Mucosa of rectum (tissue), 2 donors: ENCODE measurements around the gene ACO2.
"Not testable (repeated sequence)": the region's sequence is repeated elsewhere in the genome, so short reads cannot be mapped to it uniquely, and the experiment has no call there.

Source experiments
- H3K27ac ChIP-seq, 2 donors: one replicate each; pipeline ENCODE4 v1.7.0; 2013; ENCODE audit warnings: inconsistent platforms in 2 of 2, low read depth in 2 of 2, low read length in 2 of 2
- H3K27me3 ChIP-seq, 2 donors: one replicate each; pipeline ENCODE4 v1.7.0; 2013; ENCODE audit warnings: low read length in 2 of 2; ENCODE audit not compliant: control insufficient read depth in 2 of 2, insufficient read depth in 2 of 2
- H3K36me3 ChIP-seq, 2 donors: one replicate each; pipeline ENCODE4 v1.7.0; 2013; ENCODE audit warnings: low read length in 2 of 2; ENCODE audit not compliant: control insufficient read depth in 2 of 2, insufficient read depth in 2 of 2
- H3K4me1 ChIP-seq, 2 donors: one replicate each; pipeline ENCODE4 v1.7.0; 2013; ENCODE audit warnings: low read length in 2 of 2, mild to moderate bottlenecking in 1 of 2; ENCODE audit not compliant: control insufficient read depth in 2 of 2, insufficient read depth in 2 of 2
- H3K4me3 ChIP-seq, 2 donors: one replicate each; pipeline ENCODE4 v1.7.0; 2013; ENCODE audit warnings: low read length in 2 of 2
- H3K9ac ChIP-seq, 2 donors: one replicate each; pipeline ENCODE4 v1.7.0; 2013; ENCODE audit warnings: low read length in 2 of 2, low read depth in 1 of 2, mild to moderate bottlenecking in 1 of 2
- H3K9me3 ChIP-seq, 2 donors: one replicate each; pipeline ENCODE4 v1.7.0; 2013; ENCODE audit warnings: low read length in 2 of 2; ENCODE audit not compliant: control insufficient read depth in 2 of 2
- donor health status: healthy.
- donor health status: Normal muscosa, but diverticular disease.

Gene ACO2

DNA sequence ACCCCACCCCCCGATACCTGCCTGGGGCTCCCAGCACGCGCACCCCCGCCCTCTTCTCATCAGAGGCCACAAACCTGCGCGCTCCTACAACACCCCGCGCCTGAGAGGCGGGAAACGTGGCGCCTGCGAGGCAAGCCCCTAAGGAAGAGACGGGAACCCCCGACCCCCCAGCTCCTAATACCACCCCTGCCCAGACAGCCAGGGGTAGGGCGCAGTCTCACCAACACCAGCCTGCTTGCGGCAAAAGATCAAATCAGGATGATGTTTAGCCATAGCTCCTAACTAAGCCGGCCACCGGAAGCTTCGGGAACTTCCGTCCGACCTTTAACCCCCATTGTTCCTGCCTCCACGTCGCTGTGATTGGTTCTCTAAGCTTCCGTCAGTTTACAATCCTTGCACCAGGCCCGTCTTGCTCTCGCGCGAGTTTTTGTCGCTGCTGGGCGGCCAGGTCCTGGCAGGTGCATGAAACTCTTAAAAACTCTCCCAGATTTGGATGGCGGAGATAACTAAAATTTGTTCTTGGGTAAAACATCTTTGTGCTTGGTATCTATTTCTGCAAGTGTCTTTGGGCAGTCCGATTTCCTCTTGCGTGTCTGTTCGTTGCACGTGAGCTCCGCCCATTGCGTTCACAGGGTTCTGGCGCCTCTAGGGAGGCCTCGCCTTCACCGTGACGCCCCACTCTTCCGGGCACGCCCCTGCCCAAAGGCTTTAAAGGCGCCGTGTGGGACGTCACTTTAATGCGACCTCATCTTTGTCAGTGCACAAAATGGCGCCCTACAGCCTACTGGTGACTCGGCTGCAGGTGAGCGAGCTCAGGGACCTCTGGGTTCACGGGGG lies at the start of gene ACO2, which contains the start of gene PHF5A:
Gene ACO2 (plus strand): TSS at position 737 of the 837 bp plus-strand sequence. CDS start 30 bp downstream, at position 767.
Gene PHF5A (minus strand): TSS at position 312 of the 837 bp plus-strand sequence. CDS start 39 bp downstream, at position 273.
- Histone ChIP-seq H3K27ac (peak within 1 kb of the TSS; percentile 96 to 97), H3K4me3 (peak within 1 kb of the TSS; percentile 87 to 94), H3K9me3 (no peaks in the 10 kb centered on the region), H3K27me3 (no peaks in the 10 kb centered on the region), H3K36me3 (peaks cover 33 to 50% of the 10 kb centered on the region in 2 donors), H3K4me1 (peaks cover 19 to 30% of the 10 kb centered on the region in 2 donors), H3K9ac (peak within 1 kb of the TSS; percentile 89 to 99)

DNA sequence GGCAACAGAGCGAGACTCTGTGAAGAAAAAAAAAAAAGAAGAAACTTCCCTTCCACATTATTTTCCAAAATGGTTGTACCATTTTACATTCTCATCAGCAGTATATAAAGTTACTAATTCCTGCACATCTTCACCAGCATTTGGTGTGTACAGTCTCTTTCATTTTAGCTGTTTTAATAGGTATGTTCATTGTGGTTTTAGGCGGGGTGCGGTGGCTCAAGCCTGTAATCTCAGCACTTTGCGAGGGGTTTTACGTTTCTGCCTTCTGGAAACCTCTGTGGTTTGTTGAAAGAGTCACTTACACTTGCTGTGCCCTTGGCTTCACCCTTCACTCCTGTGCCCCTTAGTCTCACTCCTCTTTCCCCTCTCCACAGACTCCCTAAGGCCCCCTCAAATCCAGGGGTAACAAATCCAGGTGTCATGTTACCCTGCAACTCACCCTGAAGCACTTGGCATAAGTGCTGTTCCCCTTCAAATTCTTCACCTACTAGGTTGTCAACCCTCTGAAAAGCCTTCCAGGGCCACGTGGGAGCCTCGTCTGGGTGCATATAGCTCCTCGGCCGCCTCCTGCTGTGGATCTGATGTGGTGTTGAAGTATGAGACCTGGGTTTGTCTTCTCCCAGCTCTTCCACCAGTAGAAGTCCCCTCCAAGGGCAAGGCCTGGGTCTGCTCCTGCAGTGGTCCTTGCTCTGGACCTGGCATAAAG lies 43.1 kb upstream of the ACO2 start:
- H3K9me3 ChIP-seq = no peaks in the 10 kb centered on the region
- H3K36me3 ChIP-seq = peaks cover 7 to 11% of the 10 kb centered on the region in 2 donors
- no peaks in the 10 kb centered on the region for H3K4me1 ChIP-seq
- no peak overlapping the region for H3K4me3 ChIP-seq
- no peak overlapping the region for H3K27ac ChIP-seq
- H3K27me3 ChIP-seq = no peaks in the 10 kb centered on the region
- H3K9ac ChIP-seq = no peak overlapping the region

DNA sequence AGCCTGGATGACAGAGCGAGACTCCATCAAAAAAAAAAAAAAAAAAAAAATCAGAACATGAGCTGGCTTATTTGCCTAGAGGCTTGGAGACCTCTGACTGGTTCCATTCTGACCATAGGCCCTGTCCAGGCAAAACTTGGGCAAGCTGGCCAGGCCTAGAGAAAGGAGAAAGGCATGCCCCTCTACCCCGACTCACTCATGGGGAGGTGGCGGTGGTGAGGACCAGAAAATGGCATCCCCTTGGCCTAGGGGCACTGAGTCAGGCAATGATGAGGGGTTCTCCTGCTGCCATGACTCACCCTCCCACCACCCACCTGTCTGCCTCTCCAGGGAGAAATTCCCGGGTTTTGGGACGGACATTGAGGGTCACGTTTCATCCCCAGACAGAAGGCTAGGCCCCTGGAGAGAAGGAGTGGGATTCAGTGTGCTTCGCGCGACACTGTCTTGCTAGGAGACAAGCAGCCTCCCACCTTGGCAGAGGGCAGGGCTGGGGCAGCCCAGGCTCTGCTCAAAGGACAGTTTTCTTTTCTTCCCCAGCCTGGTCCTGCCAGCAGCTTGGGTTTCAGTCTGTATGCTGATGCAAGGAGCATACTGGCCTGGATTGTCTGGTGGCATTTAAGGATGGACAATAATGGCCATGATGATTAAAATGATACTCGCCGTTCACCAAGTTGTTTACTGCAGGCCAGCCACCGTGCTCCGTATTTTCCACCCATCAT lies 39.5 kb upstream of the ACO2 start:
- Histone ChIP-seq H3K4me1 (no peaks in the 10 kb centered on the region), H3K4me3 (no peak overlapping the region), H3K27ac (no peak overlapping the region), H3K9me3 (no peaks in the 10 kb centered on the region), H3K36me3 (peaks cover 17 to 20% of the 10 kb centered on the region in 2 donors), H3K27me3 (no peaks in the 10 kb centered on the region), H3K9ac (no peak overlapping the region)

DNA sequence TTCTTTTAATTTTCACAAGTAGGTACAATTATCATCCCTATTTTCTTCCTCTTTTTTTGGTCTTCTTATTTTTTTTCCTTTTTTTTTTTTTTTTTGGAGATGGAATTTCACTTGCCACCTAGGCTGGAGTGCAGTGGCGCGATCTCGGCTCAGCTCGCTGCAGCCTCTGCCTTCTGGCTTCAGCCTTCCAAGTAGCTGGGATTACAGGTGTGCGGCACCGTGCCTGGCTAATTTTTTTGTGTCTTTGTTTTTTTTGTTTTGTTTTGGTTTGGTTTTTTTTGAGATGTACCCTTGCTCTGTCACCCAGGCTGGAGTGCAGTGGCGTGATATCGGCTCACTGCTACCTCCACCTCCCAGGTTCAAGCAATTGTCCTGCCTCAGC lies 39.0 kb upstream of the ACO2 start:
- Histone ChIP-seq H3K27ac (no peak overlapping the region), H3K9me3 (no peaks in the 10 kb centered on the region), H3K4me3 (no peak overlapping the region), H3K9ac (no peak overlapping the region), H3K4me1 (no peaks in the 10 kb centered on the region), H3K36me3 (peaks cover 21 to 23% of the 10 kb centered on the region in 2 donors), H3K27me3 (no peaks in the 10 kb centered on the region)

DNA sequence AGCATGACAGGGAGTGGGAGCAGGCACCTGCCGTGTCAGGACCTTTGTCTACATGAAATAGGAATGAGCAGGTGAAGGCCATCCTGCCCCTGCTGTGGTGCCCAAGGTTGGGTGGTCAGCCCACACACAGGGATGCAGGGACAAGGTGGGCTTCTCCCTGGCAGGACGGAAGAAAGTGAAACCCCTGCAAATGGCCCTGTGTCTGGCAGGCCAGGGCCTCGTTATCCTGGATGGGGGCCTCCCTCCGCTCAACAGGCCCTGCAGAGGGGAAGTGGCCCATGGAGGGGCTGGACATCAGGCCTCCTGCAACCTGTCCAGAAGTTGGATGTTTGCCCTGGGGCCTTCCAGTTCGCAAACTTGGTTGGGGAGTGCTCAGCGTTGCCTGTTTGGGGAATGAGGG lies 37.3 kb upstream of the ACO2 start:
- Histone ChIP-seq H3K36me3 (peaks cover 34 to 36% of the 10 kb centered on the region in 2 donors), H3K4me1 (no peaks in the 10 kb centered on the region), H3K27me3 (no peaks in the 10 kb centered on the region), H3K4me3 (no peak overlapping the region), H3K27ac (no peak overlapping the region), H3K9ac (no peak overlapping the region), H3K9me3 (no peaks in the 10 kb centered on the region)

DNA sequence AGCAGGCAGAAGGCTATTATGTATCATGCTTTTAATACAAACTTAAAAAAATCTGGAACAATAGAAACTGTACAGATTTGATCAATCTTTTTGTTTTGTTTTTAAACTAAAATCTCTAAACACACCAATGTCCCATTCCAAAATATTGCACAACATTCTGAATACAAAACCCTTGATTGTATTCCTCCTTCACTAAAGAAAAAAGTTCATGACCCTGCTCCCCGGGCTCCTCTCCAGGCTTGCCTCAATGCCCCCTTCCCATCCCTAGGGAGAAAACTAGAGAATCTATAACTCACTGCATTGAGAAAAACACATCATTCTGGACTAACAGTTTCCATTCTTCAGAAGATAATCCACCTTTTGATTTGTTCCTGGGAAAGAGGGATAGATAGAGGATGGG lies 35.4 kb upstream of the ACO2 start:
- H3K4me3 ChIP-seq, H3K27ac ChIP-seq, H3K9me3 ChIP-seq, H3K9ac ChIP-seq, H3K4me1 ChIP-seq, H3K27me3 ChIP-seq: not testable (repeated sequence)
- H3K36me3 ChIP-seq = peaks cover 40 to 41% of the 10 kb centered on the region in 2 donors

DNA sequence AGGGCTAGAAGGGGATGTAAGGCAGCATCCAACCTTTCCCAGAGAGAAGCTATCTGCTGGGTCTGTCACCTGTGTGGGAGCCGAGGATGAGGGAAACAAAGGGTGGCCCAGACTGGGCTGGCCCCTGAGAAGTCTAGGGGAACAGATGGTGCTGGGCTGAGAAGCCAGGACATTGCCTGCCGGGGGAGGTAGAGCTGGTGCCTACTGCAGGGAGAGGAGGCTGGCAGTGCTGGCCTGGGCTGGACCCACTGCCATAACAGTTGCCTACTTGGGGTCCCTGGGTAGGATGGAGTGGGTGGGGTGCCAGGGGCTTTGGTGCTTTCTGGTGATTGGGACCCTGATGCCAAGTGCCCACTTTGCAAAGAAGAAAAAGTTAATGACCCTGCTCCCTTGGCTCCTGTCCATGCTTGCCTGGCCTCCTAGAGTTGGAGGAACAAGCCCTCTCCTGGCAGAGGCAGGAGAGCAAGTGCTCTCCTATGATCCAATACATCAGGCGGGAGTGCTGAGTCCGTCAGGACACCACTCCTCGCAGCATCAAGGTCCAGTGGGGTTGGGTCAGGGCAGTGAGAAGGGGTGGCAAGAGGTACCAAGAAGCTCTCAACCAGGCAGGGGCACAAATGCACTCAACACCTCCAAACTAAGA lies 34.4 kb upstream of the ACO2 start:
- H3K36me3 ChIP-seq = peaks cover 41 to 44% of the 10 kb centered on the region in 2 donors
- H3K4me1 ChIP-seq = not testable (repeated sequence)

DNA sequence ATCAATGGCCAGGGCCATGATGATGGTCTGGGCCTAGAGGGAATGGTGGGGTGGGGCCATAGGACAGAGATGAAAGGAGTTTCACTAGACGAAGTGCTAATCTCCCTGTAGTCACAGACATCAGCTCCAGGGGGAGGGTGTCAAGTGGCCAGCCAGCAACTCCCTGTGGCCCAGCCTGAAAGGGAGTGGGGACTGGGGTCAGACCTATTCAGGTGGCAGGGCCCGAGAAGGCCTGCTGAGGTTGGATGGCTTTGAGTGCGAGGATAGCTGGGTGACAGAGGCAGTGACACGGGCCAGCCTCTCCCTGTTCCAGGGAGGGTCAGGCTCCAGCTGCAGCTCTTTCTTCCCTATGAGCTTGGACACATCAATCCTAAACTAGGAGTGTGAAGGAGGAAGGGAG lies 33.4 kb upstream of the ACO2 start:
- Histone ChIP-seq H3K36me3 (peaks cover 43 to 47% of the 10 kb centered on the region in 2 donors), H3K27ac (no peak overlapping the region), H3K4me3 (no peak overlapping the region), H3K9ac (no peak overlapping the region), H3K9me3 (no peaks in the 10 kb centered on the region), H3K27me3 (no peaks in the 10 kb centered on the region), H3K4me1 (no peaks in the 10 kb centered on the region)

More for the DNA sequence above, 34.4 kb upstream of the ACO2 start:
- not testable (repeated sequence) for H3K27ac ChIP-seq, H3K27me3 ChIP-seq, H3K4me3 ChIP-seq, H3K9ac ChIP-seq, H3K9me3 ChIP-seq

DNA sequence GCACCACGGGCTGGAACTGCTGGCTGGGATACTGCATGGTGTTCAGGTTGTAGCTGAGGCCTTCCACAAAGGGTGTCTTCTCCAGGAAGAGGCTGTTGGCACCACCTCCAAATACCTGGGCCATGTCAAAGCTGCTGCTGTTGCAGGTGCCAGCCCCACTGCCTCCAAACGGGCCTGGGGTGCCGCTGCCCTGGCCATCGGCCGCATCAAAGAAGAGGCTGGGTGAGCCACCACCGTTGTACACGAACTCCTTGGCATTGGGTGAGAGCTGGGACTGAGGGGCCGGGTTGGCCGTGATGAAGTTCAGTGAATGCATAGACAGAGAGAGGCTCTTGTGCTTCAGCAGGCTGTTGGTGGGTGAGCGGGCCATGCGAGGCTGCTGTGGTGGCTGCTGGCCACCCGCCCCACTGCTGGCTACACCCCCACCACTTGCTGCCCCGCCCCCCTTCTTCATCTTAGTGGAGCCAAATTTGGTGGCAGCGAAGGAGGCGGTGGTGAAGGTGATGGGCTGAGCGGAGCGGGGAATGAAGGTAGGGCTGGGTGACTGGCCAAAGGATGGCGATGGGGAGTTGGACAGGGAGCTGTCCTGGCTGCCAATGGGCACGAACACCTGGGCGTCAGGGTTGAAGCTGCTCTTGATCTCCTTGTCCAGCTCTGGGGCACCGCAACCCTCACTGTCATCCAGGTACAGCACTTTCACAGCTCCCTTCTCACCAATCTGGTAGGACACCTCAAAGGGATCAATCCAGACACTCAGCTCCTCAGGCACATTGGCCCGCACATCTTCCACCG lies 32.4 kb upstream of the ACO2 start:
- Histone ChIP-seq H3K4me3 (no peak overlapping the region), H3K9ac (no peak overlapping the region), H3K9me3 (no peaks in the 10 kb centered on the region), H3K36me3 (peaks cover 40 to 46% of the 10 kb centered on the region in 2 donors), H3K4me1 (no peaks in the 10 kb centered on the region), H3K27me3 (no peaks in the 10 kb centered on the region), H3K27ac (no peak overlapping the region)
